GM21528 (cell line): ENCODE measurements around the gene GOLPH3L.
"Not testable (repeated sequence)": the region's sequence is repeated elsewhere in the genome, so short reads cannot be mapped to it uniquely, and the experiment has no call there.

Experiments
- ATAC-seq: cut with Tn5 transposase; IDR thresholded peaks from one replicate; pipeline ENCODE4 v1.9.1; 2021; ENCODE audit warnings: mild to moderate bottlenecking, moderate library complexity; ENCODE audit not compliant: unreplicated experiment, low FRiP score

The GOLPH3L gene

GRCh38 chr1:150619576-150620509, 77.1 kb downstream of the GOLPH3L start:
- no peak for ATAC-seq

DNA sequence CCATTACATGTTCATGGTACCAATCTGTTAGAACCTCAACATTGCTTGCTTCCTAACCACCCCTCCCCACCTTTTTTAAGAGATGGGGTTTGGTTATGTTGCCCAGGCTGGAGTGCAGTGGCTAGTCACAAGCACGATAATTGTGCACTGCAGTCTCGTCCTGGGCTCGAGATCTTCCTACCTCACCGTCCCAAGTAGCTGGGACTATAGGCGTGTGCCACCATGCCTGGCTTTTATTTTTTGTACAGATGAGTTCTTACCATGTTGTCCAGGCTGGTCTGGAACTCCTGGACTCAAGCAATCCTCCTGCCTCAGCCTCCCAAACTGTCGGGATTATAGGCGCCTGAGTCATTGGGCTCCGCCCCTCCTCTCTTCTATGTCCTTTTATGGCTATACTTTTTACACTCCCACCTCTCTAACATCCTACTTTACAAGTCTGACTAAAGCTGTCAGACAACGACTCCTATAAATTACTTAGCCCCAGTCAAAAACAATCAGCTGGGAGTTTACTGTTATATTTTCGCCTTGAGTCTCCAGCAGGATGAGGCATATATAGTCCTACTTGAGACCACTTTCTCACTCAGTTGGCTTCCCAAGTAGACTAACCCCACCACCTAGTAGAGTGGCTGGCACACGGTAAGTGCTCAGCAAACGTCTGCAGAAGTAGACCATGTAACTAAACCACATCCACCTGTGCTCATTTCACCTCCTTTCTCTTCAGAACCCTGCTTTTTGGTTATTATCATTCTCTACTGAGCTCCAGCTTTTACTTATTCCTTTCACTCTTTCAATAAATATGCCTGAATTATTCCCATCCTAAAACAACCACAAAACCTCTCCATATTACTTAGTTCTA, 81.4 kb downstream of the GOLPH3L start:
- ATAC-seq = no peak

GRCh38 chr1:150613061-150613920, 83.7 kb downstream of the GOLPH3L start:
- ATAC-seq = peak; percentile 43

- ATAC-seq = no peak
Observed at GRCh38 chr1:150612014-150612345, 85.0 kb downstream of the GOLPH3L start.

DNA sequence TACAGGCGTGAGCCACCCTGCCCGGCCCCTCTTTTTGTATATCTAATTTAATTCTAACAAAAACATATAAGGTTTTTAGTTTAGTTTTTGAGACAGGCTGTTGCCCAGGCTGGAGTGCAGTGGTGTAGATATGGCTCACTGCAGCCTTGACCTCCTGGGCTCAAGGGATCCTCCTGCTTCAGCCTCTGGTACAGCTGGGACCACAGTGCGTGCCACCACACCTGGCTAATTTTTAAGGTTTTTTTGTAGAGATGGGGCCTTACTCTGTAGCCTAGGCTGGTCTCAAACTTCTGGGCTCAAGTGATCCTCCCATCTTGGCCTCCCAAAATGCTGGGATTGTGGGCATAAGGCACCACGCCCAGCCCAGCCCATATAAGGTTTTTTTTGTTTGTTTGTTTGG, 86.4 kb downstream of the GOLPH3L start:
- no peak for ATAC-seq

DNA sequence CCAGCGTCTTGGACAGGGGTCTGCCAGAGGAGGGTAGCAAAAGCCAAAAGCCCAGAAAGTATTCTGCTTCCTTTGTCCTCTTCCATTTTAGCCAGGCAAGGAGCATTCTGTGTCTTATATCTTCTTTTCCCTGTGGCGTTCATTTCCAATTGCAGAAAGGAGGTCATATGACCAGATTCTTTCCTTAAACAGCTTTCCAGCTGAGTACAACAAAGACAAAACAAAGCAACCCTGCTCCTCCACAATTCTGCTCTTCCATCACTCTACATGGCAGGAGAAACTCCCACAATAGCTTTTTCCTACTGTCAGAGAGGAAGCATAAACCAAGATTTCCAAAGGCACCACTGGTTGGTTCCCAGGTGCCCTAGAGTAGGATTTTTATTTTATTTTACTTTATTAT, 87.2 kb downstream of the GOLPH3L start:
- no peak for ATAC-seq

DNA sequence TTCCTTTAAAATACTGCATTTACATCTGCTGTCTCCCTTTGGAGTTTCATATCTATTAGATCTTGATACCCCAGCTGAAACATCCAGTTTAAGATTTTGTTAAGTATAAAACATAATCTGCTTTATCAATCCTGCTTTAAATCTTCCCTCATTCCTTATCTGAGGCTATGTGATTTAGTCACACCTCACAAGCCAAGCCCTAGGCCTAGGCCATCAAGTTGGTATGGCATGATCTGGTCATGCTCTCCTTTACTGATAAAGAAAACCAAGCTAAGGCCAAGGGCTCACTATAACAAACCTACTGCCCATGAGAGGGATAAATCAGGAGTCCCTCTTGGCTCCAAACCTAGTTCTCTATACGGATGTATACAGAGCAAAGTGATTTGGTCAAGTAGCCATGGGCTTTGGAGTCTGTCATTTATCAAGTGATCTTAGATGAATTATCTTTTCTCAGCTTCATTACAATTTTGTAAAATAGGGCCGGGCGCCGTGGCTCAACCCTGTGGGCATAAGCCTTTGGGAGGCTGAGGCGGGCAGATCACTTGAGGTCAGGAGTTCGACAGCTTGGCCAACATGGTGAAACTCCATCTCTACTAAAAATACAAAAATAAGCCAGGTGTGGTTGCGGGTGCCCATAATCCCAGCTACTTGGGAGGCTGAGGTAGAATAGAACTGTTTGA, 90.4 kb downstream of the GOLPH3L start:
- ATAC-seq = no peak

- not testable (repeated sequence) for ATAC-seq
Observed at GRCh38 chr1:150605451-150605731, 91.6 kb downstream of the GOLPH3L start.

GRCh38 chr1:150604226-150604588, 92.7 kb downstream of the GOLPH3L start:
- ATAC-seq = no peak

- no peak for ATAC-seq
Observed at GRCh38 chr1:150603711-150604110, 93.2 kb downstream of the GOLPH3L start.

- not testable (repeated sequence) for ATAC-seq
Observed at GRCh38 chr1:150602372-150602771, 94.6 kb downstream of the GOLPH3L start.

DNA sequence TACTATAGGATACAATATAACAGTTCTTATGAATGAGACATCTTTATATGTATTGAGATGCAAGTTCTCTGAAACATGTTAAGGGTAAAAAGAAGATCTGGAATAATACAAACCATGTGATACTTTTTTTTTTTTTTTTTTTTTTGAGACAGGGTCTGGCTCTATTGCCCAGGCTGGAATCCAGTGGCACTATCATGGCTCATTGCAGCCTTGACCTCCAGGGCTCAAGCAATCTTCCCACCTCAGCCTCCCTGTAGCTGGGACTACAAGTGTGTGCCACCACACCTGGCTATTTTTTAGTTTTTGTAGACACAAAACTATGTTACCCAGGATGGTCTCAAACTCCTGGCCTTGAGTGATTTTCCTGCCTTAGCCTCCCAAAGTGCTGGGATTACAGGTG, 95.4 kb downstream of the GOLPH3L start:
- ATAC-seq = no peak

GRCh38 chr1:150598346-150598745, 98.6 kb downstream of the GOLPH3L start:
- not testable (repeated sequence) for ATAC-seq

DNA sequence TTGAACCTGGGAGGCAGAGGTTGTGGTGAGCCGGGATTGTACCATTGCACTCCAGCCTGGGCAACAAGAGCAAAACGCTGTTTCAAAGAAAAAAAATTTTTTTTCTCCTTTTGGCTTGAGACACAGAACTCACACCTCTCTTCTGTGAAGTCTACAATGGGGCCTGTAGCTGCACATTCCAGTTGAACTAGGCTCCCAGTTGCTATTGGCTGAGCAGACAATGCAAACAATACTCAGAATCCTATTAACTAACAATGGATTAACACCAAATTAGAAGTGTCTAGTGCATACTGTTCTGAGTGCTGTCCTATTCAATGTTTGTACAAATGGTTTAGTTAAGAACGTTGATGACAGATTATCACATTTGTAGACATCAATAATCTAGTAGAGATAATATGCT, 100.0 kb downstream of the GOLPH3L start:
- ATAC-seq = no peak
